ENCODE results near the gene ANKK1. TPM values are rescaled to one million over a fixed set of nuclear protein-coding genes. Genes with fewer than 3 reads are reported as not detected.

ANKK1 gene
- total RNA-seq, 1 experiment from 2014 or later: 0.11 TPM

DNA sequence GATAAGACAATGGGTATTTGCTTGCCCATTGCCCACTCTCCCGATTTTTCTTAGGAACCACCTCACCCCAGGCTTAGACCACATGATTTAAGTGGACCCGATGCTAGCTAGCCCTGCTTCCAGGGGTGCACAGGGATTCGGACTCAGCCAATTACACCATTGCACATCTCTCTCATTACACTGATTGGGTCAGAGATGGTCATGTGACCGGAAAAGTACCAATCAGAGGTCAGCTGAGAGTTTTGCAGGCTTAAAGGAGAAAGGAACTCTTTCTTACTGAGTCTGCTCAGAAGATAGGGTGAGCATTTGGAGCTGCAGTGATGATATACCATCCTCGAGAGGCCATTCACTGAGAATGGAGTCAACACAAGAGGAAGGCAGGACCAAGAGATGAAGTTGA is 12.2 kb upstream of the ANKK1 start:
- intact Hi-C loops (cut with micrococcal nuclease; ENCODE audit: unreplicated experiment): no loop called here
- POLR2A ChIA-PET: no interaction called here
- no peak overlapping the region for H3K4me3 ChIP-seq (ENCODE audit: low read depth, low read length)
- Mint-ChIP-seq H3K27ac (ENCODE audit: unreplicated experiment) (no peak overlapping the region), H3K27me3 (ENCODE audit: insufficient read depth, unreplicated experiment) (no peaks in the 10 kb centered on the region), H3K36me3 (ENCODE audit: insufficient read depth, unreplicated experiment) (no peaks in the 10 kb centered on the region), H3K4me3 (ENCODE audit: unreplicated experiment) (no peak overlapping the region), H3K9me3 (ENCODE audit: unreplicated experiment) (no peaks in the 10 kb centered on the region), H3K4me1 (ENCODE audit: low read depth, unreplicated experiment) (no peaks in the 10 kb centered on the region)
- CTCF ChIA-PET: no interaction called here
- H3K27me3 ChIP-seq (replicated peaks; ENCODE audit: control insufficient read depth, insufficient read depth, low read length): no peaks in the 10 kb centered on the region
- H3K4me1 ChIP-seq: no peaks in the 10 kb centered on the region
- H3K9me3 ChIP-seq: no peaks in the 10 kb centered on the region
- TF ChIP-seq, protein P1, sequence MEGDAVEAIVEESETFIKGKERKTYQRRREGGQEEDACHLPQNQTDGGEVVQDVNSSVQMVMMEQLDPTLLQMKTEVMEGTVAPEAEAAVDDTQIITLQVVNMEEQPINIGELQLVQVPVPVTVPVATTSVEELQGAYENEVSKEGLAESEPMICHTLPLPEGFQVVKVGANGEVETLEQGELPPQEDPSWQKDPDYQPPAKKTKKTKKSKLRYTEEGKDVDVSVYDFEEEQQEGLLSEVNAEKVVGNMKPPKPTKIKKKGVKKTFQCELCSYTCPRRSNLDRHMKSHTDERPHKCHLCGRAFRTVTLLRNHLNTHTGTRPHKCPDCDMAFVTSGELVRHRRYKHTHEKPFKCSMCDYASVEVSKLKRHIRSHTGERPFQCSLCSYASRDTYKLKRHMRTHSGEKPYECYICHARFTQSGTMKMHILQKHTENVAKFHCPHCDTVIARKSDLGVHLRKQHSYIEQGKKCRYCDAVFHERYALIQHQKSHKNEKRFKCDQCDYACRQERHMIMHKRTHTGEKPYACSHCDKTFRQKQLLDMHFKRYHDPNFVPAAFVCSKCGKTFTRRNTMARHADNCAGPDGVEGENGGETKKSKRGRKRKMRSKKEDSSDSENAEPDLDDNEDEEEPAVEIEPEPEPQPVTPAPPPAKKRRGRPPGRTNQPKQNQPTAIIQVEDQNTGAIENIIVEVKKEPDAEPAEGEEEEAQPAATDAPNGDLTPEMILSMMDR (IDR thresholded peaks at IDR 0.05; ENCODE audit: insufficient read depth in 1 of 2, low read depth in 1 of 2, low read length in 1 of 2, severe bottlenecking in 1 of 2, unreplicated experiment in 1 of 2): no peak
- no TSS peak for BruUV-seq (replicated peaks)
- no peak for DNase-seq
- no peaks in the 10 kb centered on the region for H3K36me3 ChIP-seq (ENCODE audit: control insufficient read depth, insufficient read depth, low read length)

GRCh38 chr11:113376156-113376555 is 11.4 kb upstream of the ANKK1 start:
- Mint-ChIP-seq H3K27ac (ENCODE audit: unreplicated experiment) (no peak overlapping the region), H3K27me3 (ENCODE audit: insufficient read depth, unreplicated experiment) (no peaks in the 10 kb centered on the region), H3K36me3 (ENCODE audit: insufficient read depth, unreplicated experiment) (no peaks in the 10 kb centered on the region), H3K4me1 (ENCODE audit: low read depth, unreplicated experiment) (no peaks in the 10 kb centered on the region), H3K4me3 (ENCODE audit: unreplicated experiment) (no peak overlapping the region), H3K9me3 (ENCODE audit: unreplicated experiment) (no peaks in the 10 kb centered on the region)
- Histone ChIP-seq H3K9me3 (no peaks in the 10 kb centered on the region), H3K4me1 (no peaks in the 10 kb centered on the region), H3K36me3 (ENCODE audit: control insufficient read depth, insufficient read depth, low read length) (no peaks in the 10 kb centered on the region), H3K27me3 (replicated peaks; ENCODE audit: control insufficient read depth, insufficient read depth, low read length) (no peaks in the 10 kb centered on the region), H3K4me3 (ENCODE audit: low read depth, low read length) (no peak overlapping the region)
- TF ChIP-seq, protein P1 (IDR thresholded peaks at IDR 0.05; ENCODE audit: insufficient read depth in 1 of 2, low read depth in 1 of 2, low read length in 1 of 2, severe bottlenecking in 1 of 2, unreplicated experiment in 1 of 2): no peak
- POLR2A ChIA-PET: no interaction called here
- no TSS peak for BruUV-seq (replicated peaks)
- DNase-seq: no peak
- CTCF ChIA-PET: interaction anchor here (0.9 to 1.2 kb wide), 2 partner anchors 12 to 27 kb away, joined by 3 read pairs; partner anchors contain the start of gene ANKK1
- intact Hi-C loops (cut with micrococcal nuclease; ENCODE audit: unreplicated experiment): no loop called here

GRCh38 chr11:113377681-113378412 is 9.7 kb upstream of the ANKK1 start:
- H3K36me3 ChIP-seq (ENCODE audit: control insufficient read depth, insufficient read depth, low read length): no peaks in the 10 kb centered on the region
- no peak overlapping the region for H3K4me3 ChIP-seq (ENCODE audit: low read depth, low read length)
- no peaks in the 10 kb centered on the region for H3K27me3 Mint-ChIP-seq (ENCODE audit: insufficient read depth, unreplicated experiment)
- no peak overlapping the region for H3K4me3 Mint-ChIP-seq (ENCODE audit: unreplicated experiment)
- no peaks in the 10 kb centered on the region for H3K9me3 Mint-ChIP-seq (ENCODE audit: unreplicated experiment)
- no TSS peak for BruUV-seq (replicated peaks)
- no peak overlapping the region for H3K27ac Mint-ChIP-seq (ENCODE audit: unreplicated experiment)
- no peaks in the 10 kb centered on the region for H3K4me1 ChIP-seq
- H3K4me1 Mint-ChIP-seq (ENCODE audit: low read depth, unreplicated experiment): no peaks in the 10 kb centered on the region
- intact Hi-C loops (cut with micrococcal nuclease; ENCODE audit: unreplicated experiment): no loop called here
- CTCF ChIA-PET: no interaction called here
- H3K36me3 Mint-ChIP-seq (ENCODE audit: insufficient read depth, unreplicated experiment): no peaks in the 10 kb centered on the region
- POLR2A ChIA-PET: no interaction called here
- no peaks in the 10 kb centered on the region for H3K9me3 ChIP-seq
- TF ChIP-seq, protein P1 (IDR thresholded peaks at IDR 0.05; ENCODE audit: insufficient read depth in 1 of 2, low read depth in 1 of 2, low read length in 1 of 2, severe bottlenecking in 1 of 2, unreplicated experiment in 1 of 2): no peak
- no peak for DNase-seq
- no peaks in the 10 kb centered on the region for H3K27me3 ChIP-seq (replicated peaks; ENCODE audit: control insufficient read depth, insufficient read depth, low read length)
